Activated naive CD4-positive, alpha-beta T cell treated with anti-CD3 and anti-CD28 coated beads, Interleukin-2, amount 10 ng/mL, durations not matched to agents 7 days and 5 days (primary cell): ENCODE measurements around the gene GRM6.
A peak's percentile ranks its signal among the peaks of the same experiment; 100 is the strongest.

Experiments
- CTCF ChIA-PET: fragments of 350-600 bp; sonication (Branson Sonifier 250); formaldehyde crosslinking; loops from one replicate; lab custom pipeline; 2021; ENCODE audit warnings: antibody characterized with exemption; lab: Charles Lee
- DNase-seq: peaks from one replicate; pipeline ENCODE4 v3.0.0-alpha.2; 2020
- H3K27ac Mint-ChIP-seq: one replicate; pipeline ENCODE4 v1.8.0; 2021; ENCODE audit warnings: mild to moderate bottlenecking, moderate library complexity, mixed read lengths
- H3K27me3 Mint-ChIP-seq: one replicate; pipeline ENCODE4 v1.8.0; 2021; ENCODE audit warnings: mild to moderate bottlenecking, mixed read lengths
- H3K36me3 Mint-ChIP-seq: one replicate; pipeline ENCODE4 v1.8.0; 2021; ENCODE audit warnings: mixed read lengths
- H3K4me1 Mint-ChIP-seq: one replicate; pipeline ENCODE4 v1.8.0; 2021; ENCODE audit warnings: mixed read lengths
- H3K4me3 Mint-ChIP-seq: one replicate; pipeline ENCODE4 v1.8.0; 2021; ENCODE audit warnings: mild to moderate bottlenecking, moderate library complexity, mixed read lengths
- H3K9me3 Mint-ChIP-seq: one replicate; pipeline ENCODE4 v1.8.0; 2021; ENCODE audit warnings: mixed read lengths

GRM6 gene

GRCh38 chr5:178994580-178995340, at the start of gene GRM6:
GRM6 (minus strand) TSS chr5:178995320; CDS start chr5:178994944, 376 bp downstream.
- H3K36me3 Mint-ChIP-seq, result peaks cover 2% of the 10 kb centered on the region
- H3K9me3 Mint-ChIP-seq, result peaks cover 25% of the 10 kb centered on the region
- H3K4me1 Mint-ChIP-seq, result no peaks in the 10 kb centered on the region
- H3K27me3 Mint-ChIP-seq, result peaks cover 53% of the 10 kb centered on the region
- H3K27ac Mint-ChIP-seq, result no peak within 1 kb of the TSS
- no peak within 1 kb of the TSS for H3K4me3 Mint-ChIP-seq
- DNase-seq, result no peak
- CTCF ChIA-PET, result no interaction called here

- H3K4me3 Mint-ChIP-seq, result no peak overlapping the region
- CTCF ChIA-PET, result no interaction called here
- no peak for DNase-seq
- H3K36me3 Mint-ChIP-seq, result no peaks in the 10 kb centered on the region
- no peaks in the 10 kb centered on the region for H3K27me3 Mint-ChIP-seq
- H3K27ac Mint-ChIP-seq, result no peak overlapping the region
- no peaks in the 10 kb centered on the region for H3K4me1 Mint-ChIP-seq
- peaks cover 46% of the 10 kb centered on the region for H3K9me3 Mint-ChIP-seq
Measured at GRCh38 chr5:179044765-179045164, 49.6 kb upstream of the GRM6 start.

- Mint-ChIP-seq H3K9me3 (peaks cover 87% of the 10 kb centered on the region), H3K4me1 (no peaks in the 10 kb centered on the region), H3K4me3 (no peak overlapping the region), H3K27me3 (no peaks in the 10 kb centered on the region), H3K36me3 (peaks cover 59% of the 10 kb centered on the region), H3K27ac (no peak overlapping the region)
- CTCF ChIA-PET, result no interaction called here
- DNase-seq, result no peak
Measured at GRCh38 chr5:179033004-179033580, 38.0 kb upstream of the GRM6 start.

GRCh38 chr5:179023528-179024189, 28.5 kb upstream of the GRM6 start, which contains the start of gene ZNF879:
ZNF879 (plus strand) TSS chr5:179023804; CDS start chr5:179025005, 1,201 bp downstream.
- H3K36me3 Mint-ChIP-seq, result peaks cover 39% of the 10 kb centered on the region
- H3K27me3 Mint-ChIP-seq, result peaks cover 4% of the 10 kb centered on the region
- peak within 1 kb of the TSS; percentile 85 for H3K27ac Mint-ChIP-seq
- CTCF ChIA-PET, result no interaction called here
- peak; percentile 95 for DNase-seq
- peaks cover 15% of the 10 kb centered on the region for H3K4me1 Mint-ChIP-seq
- peaks cover 38% of the 10 kb centered on the region for H3K9me3 Mint-ChIP-seq
- H3K4me3 Mint-ChIP-seq, result peak within 1 kb of the TSS; percentile 92

GRCh38 chr5:179008667-179009066, 13.5 kb upstream of the GRM6 start:
- no peaks in the 10 kb centered on the region for H3K27me3 Mint-ChIP-seq
- H3K27ac Mint-ChIP-seq, result no peak overlapping the region
- DNase-seq, result no peak
- peaks cover 13% of the 10 kb centered on the region for H3K9me3 Mint-ChIP-seq
- no peaks in the 10 kb centered on the region for H3K36me3 Mint-ChIP-seq
- no peak overlapping the region for H3K4me3 Mint-ChIP-seq
- CTCF ChIA-PET, result no interaction called here
- H3K4me1 Mint-ChIP-seq, result no peaks in the 10 kb centered on the region

- no peaks in the 10 kb centered on the region for H3K36me3 Mint-ChIP-seq
- H3K4me1 Mint-ChIP-seq, result no peaks in the 10 kb centered on the region
- DNase-seq, result no peak
- peaks cover 17% of the 10 kb centered on the region for H3K9me3 Mint-ChIP-seq
- H3K27ac Mint-ChIP-seq, result no peak overlapping the region
- no peaks in the 10 kb centered on the region for H3K27me3 Mint-ChIP-seq
- no peak overlapping the region for H3K4me3 Mint-ChIP-seq
- CTCF ChIA-PET, result no interaction called here
Measured at GRCh38 chr5:179006564-179006963, 11.4 kb upstream of the GRM6 start.

GRCh38 chr5:178998441-178998840, 3.3 kb upstream of the GRM6 start:
- Mint-ChIP-seq H3K27ac (no peak overlapping the region), H3K36me3 (no peaks in the 10 kb centered on the region), H3K27me3 (peaks cover 35% of the 10 kb centered on the region), H3K4me1 (no peaks in the 10 kb centered on the region), H3K9me3 (peaks cover 18% of the 10 kb centered on the region), H3K4me3 (no peak overlapping the region)
- DNase-seq, result no peak
- CTCF ChIA-PET, result no interaction called here

- no peak for DNase-seq
- Mint-ChIP-seq H3K27ac (no peak overlapping the region), H3K27me3 (peaks cover 48% of the 10 kb centered on the region), H3K36me3 (no peaks in the 10 kb centered on the region), H3K4me1 (no peaks in the 10 kb centered on the region), H3K9me3 (peaks cover 19% of the 10 kb centered on the region), H3K4me3 (no peak overlapping the region)
- CTCF ChIA-PET, result no interaction called here
Measured at GRCh38 chr5:178997191-178997590, 2.1 kb upstream of the GRM6 start.

- CTCF ChIA-PET, result no interaction called here
- Mint-ChIP-seq H3K27me3 (peaks cover 53% of the 10 kb centered on the region), H3K4me1 (no peaks in the 10 kb centered on the region), H3K4me3 (no peak overlapping the region), H3K9me3 (peaks cover 20% of the 10 kb centered on the region), H3K27ac (no peak overlapping the region), H3K36me3 (no peaks in the 10 kb centered on the region)
- no peak for DNase-seq
Measured at GRCh38 chr5:178996156-178996555, 1.0 kb upstream of the GRM6 start.

- Mint-ChIP-seq H3K27me3 (peaks cover 53% of the 10 kb centered on the region), H3K36me3 (no peaks in the 10 kb centered on the region), H3K4me3 (no peak overlapping the region), H3K9me3 (peaks cover 21% of the 10 kb centered on the region), H3K4me1 (no peaks in the 10 kb centered on the region), H3K27ac (no peak overlapping the region)
- CTCF ChIA-PET, result no interaction called here
- DNase-seq, result no peak
Measured at GRCh38 chr5:178995341-178995690, 196 bp upstream of the GRM6 start.

GRCh38 chr5:178993955-178994579, 1.1 kb downstream of the GRM6 start:
- H3K36me3 Mint-ChIP-seq, result peaks cover 2% of the 10 kb centered on the region
- peaks cover 53% of the 10 kb centered on the region for H3K27me3 Mint-ChIP-seq
- no peak overlapping the region for H3K27ac Mint-ChIP-seq
- H3K4me1 Mint-ChIP-seq, result no peaks in the 10 kb centered on the region
- CTCF ChIA-PET, result no interaction called here
- DNase-seq, result no peak
- no peak overlapping the region for H3K4me3 Mint-ChIP-seq
- H3K9me3 Mint-ChIP-seq, result peaks cover 31% of the 10 kb centered on the region

- CTCF ChIA-PET, result no interaction called here
- H3K4me3 Mint-ChIP-seq, result no peak overlapping the region
- peaks cover 29% of the 10 kb centered on the region for H3K9me3 Mint-ChIP-seq
- H3K27me3 Mint-ChIP-seq, result peaks cover 53% of the 10 kb centered on the region
- H3K4me1 Mint-ChIP-seq, result no peaks in the 10 kb centered on the region
- no peak for DNase-seq
- peaks cover 2% of the 10 kb centered on the region for H3K36me3 Mint-ChIP-seq
- no peak overlapping the region for H3K27ac Mint-ChIP-seq
Measured at GRCh38 chr5:178993236-178993765, 1.8 kb downstream of the GRM6 start.

GRCh38 chr5:178992291-178992895, 2.7 kb downstream of the GRM6 start:
- Mint-ChIP-seq H3K27ac (no peak overlapping the region), H3K36me3 (peaks cover 2% of the 10 kb centered on the region), H3K4me1 (no peaks in the 10 kb centered on the region), H3K9me3 (peaks cover 35% of the 10 kb centered on the region), H3K27me3 (peaks cover 53% of the 10 kb centered on the region), H3K4me3 (no peak overlapping the region)
- DNase-seq, result no peak
- CTCF ChIA-PET, result no interaction called here
